Activated B cell treated with CpG ODN at 0.5 μM for 24 hours (primary cell): Measurements from ENCODE around the gene SMPD1. TPM values are rescaled to one million over a fixed set of nuclear protein-coding genes. Genes with fewer than 3 reads are reported as not detected.

Source experiments
- ATAC-seq: fragments of 200-7000 bp; cut with Tn5 transposase; one replicate; pipeline ENCODE4 v1.10.0; 2021; ENCODE audit warnings: low read depth, mild to moderate bottlenecking, moderate library complexity
- CTCF ChIA-PET: fragments of 350-600 bp; sonication (Branson Sonifier 250); formaldehyde crosslinking; loops from one replicate; lab custom pipeline; 2021; ENCODE audit warnings: antibody characterized with exemption; lab: Charles Lee
- POLR2A ChIA-PET: fragments of 350-600 bp; sonication (Branson Sonifier 250); formaldehyde crosslinking; loops from one replicate; lab custom pipeline; 2021; ENCODE audit warnings: antibody characterized with exemption; lab: Charles Lee
- DNase-seq: peaks from one replicate; pipeline ENCODE4 v3.0.0; 2022
- H3K27ac Mint-ChIP-seq: one replicate; pipeline ENCODE4 v1.8.0; 2020; ENCODE audit warnings: mixed read lengths
- H3K27me3 Mint-ChIP-seq: one replicate; pipeline ENCODE4 v1.8.0; 2021; ENCODE audit warnings: mixed read lengths
- H3K36me3 Mint-ChIP-seq: one replicate; pipeline ENCODE4 v1.8.0; 2021; ENCODE audit warnings: low read depth, mixed read lengths
- H3K4me1 Mint-ChIP-seq: one replicate; pipeline ENCODE4 v1.8.0; 2021; ENCODE audit warnings: mixed read lengths
- H3K4me3 Mint-ChIP-seq: one replicate; pipeline ENCODE4 v1.8.0; 2020; ENCODE audit warnings: mild to moderate bottlenecking, mixed read lengths
- H3K9me3 Mint-ChIP-seq: one replicate; pipeline ENCODE4 v1.8.0; 2020; ENCODE audit warnings: mixed read lengths
- intact Hi-C: fragments of 100-400 bp; cut with micrococcal nuclease; formaldehyde crosslinking; loops from one replicate; pipeline ENCODE4 v1.15.1; 2024
- total RNA-seq: library from RNA; stranded (reverse); gene quantifications from 2 replicates; pipeline ENCODE4 v1.2.3, GENCODE V29; 2022
- TF ChIP-seq, protein P1 (sequence below): fragments of 200-600 bp; IDR thresholded peaks from one replicate; pipeline ENCODE4 v1.8.0; 2022; ENCODE audit warnings: antibody characterized with exemption, mild to moderate bottlenecking

Gene SMPD1
- total RNA-seq, 1 donor from 2014 or later = 16.9 TPM

DNA sequence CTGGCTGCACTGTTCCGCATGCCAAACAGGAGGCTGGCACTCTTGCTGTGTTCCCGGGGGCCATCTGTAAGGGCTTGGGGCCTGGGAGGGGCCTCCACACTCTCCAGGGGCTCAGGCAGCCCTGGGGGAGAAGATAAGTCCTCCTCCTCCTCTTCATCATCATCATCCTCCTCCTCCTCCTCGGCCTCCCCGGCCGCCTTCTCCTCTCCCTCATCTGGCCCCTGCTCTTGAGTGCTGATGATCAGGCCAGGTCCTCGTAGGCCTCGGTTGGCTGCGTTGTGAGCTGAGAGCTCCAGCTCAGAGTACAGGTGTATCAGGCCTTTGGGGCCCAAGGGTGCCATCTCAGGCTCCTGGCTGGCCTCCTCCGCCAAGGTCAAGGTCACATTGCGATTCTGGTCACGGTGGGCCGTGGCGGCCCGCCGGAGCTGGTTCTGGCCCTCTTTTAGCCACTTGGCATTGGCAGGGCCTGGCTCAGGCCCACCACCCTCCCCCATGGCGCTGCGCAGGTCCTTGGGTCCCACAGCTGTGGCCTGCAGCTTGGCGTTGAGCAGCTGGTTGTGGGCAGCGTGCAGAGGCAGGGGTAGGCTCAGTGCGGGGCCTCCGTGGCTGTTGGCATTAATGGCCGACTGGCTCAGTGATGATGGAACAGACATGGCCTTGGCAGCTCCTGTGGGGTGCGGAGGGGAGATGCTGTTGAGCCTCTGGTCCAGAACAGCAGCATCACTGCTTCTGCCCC is 20.6 kb downstream of the SMPD1 start:
- H3K4me3 Mint-ChIP-seq = no peak overlapping the region
- ATAC-seq (no peak), DNase-seq (no peak)
- TF ChIP-seq, protein P1, sequence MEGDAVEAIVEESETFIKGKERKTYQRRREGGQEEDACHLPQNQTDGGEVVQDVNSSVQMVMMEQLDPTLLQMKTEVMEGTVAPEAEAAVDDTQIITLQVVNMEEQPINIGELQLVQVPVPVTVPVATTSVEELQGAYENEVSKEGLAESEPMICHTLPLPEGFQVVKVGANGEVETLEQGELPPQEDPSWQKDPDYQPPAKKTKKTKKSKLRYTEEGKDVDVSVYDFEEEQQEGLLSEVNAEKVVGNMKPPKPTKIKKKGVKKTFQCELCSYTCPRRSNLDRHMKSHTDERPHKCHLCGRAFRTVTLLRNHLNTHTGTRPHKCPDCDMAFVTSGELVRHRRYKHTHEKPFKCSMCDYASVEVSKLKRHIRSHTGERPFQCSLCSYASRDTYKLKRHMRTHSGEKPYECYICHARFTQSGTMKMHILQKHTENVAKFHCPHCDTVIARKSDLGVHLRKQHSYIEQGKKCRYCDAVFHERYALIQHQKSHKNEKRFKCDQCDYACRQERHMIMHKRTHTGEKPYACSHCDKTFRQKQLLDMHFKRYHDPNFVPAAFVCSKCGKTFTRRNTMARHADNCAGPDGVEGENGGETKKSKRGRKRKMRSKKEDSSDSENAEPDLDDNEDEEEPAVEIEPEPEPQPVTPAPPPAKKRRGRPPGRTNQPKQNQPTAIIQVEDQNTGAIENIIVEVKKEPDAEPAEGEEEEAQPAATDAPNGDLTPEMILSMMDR = no peak
- peaks cover 17% of the 10 kb centered on the region for H3K4me1 Mint-ChIP-seq
- H3K27ac Mint-ChIP-seq = no peak overlapping the region
- ChIA-PET CTCF (interaction anchor here (1.2 to 1.5 kb wide), 2 partner anchors 32 to 33 kb away, joined by 4 to 6 read pairs; no protein-coding TSS in a partner anchor), POLR2A (interaction anchor here (0.9 to 1.1 kb wide), 2 partner anchors 8 to 18 kb away, joined by 4 read pairs; partner anchors contain the start of gene APBB1)
- no peaks in the 10 kb centered on the region for H3K9me3 Mint-ChIP-seq
- intact Hi-C loops = no loop called here
- peaks cover 19% of the 10 kb centered on the region for H3K36me3 Mint-ChIP-seq
- H3K27me3 Mint-ChIP-seq = no peaks in the 10 kb centered on the region

DNA sequence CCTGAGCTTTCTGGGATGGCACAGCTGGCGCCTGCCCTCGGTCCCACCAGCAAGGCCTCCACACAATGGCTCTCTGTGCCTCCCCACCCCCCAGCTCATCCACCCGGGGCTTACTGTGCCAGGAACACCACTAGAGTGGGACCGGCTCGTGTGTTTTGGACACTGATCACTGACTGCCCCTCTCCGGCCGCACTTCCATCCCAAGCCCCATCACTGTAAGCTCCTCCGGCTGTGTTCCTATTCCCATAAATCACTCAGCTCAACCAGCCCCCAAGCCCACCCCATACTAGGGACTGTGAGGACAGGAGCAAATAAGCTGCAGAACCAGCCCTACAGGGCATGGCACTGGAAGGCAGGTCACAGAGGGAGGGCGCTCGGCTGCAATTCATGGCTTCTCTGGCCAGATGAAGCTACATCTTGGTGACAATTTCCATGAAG is 21.3 kb downstream of the SMPD1 start:
- no peak overlapping the region for H3K27ac Mint-ChIP-seq
- no peak for ATAC-seq
- CTCF ChIA-PET = interaction anchor here (1.2 to 1.5 kb wide), 2 partner anchors 32 to 33 kb away, joined by 4 to 6 read pairs; no protein-coding TSS in a partner anchor
- no peaks in the 10 kb centered on the region for H3K27me3 Mint-ChIP-seq
- intact Hi-C loops = no loop called here
- DNase-seq = no peak
- no peak overlapping the region for H3K4me3 Mint-ChIP-seq
- POLR2A ChIA-PET = no interaction called here
- H3K36me3 Mint-ChIP-seq = peaks cover 19% of the 10 kb centered on the region
- peaks cover 9% of the 10 kb centered on the region for H3K4me1 Mint-ChIP-seq
- no peaks in the 10 kb centered on the region for H3K9me3 Mint-ChIP-seq
- TF ChIP-seq, protein P1 = no peak

- ChIA-PET POLR2A (no interaction called here), CTCF (interaction anchor here (1.2 kb wide), 1 partner anchor 35 kb away, joined by 5 read pairs; no protein-coding TSS in a partner anchor)
- intact Hi-C loops = no loop called here
- no peak for DNase-seq
- Mint-ChIP-seq H3K4me1 (no peaks in the 10 kb centered on the region), H3K9me3 (no peaks in the 10 kb centered on the region), H3K36me3 (peaks cover 15% of the 10 kb centered on the region), H3K4me3 (no peak overlapping the region), H3K27me3 (no peaks in the 10 kb centered on the region), H3K27ac (no peak overlapping the region)
- TF ChIP-seq, protein P1 = no peak
- no peak for ATAC-seq
Observed at GRCh38 chr11:6413791-6414201, 23.5 kb downstream of the SMPD1 start.

DNA sequence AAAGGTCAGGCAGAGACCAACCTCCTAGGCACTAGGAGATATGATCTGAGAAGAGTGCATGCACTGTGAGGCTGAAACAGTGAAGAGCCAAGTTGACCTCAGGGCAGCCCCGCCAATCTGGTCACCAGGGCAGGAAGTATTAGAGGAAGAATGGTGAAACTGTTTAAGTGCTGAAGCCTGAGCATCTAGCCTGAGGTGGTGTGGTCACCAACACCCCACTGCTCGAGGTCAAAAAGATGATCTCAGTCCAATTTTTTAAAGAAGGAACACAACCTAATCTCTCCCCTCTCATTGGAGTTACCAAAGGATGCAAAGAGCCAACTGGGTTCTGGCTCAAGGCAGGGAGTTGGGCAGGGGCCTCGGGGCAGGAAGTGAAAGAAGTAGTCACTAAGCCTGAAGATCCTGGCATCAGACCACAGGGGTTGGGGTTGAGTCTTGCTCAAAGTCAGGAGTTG is 24.6 kb downstream of the SMPD1 start:
- ATAC-seq = no peak

More for the DNA sequence above, 24.6 kb downstream of the SMPD1 start:
- ChIA-PET CTCF (no interaction called here), POLR2A (no interaction called here)
- intact Hi-C loops = no loop called here
- TF ChIP-seq, protein P1 = no peak
- H3K27ac Mint-ChIP-seq = no peak overlapping the region
- H3K9me3 Mint-ChIP-seq = no peaks in the 10 kb centered on the region
- H3K4me1 Mint-ChIP-seq = peaks cover 4% of the 10 kb centered on the region
- H3K27me3 Mint-ChIP-seq = no peaks in the 10 kb centered on the region
- H3K4me3 Mint-ChIP-seq = no peak overlapping the region
- H3K36me3 Mint-ChIP-seq = peaks cover 5% of the 10 kb centered on the region
- DNase-seq = no peak
